HG02852 (cell line): ENCODE results near the gene SBSN.
"Not testable (repeated sequence)": the region's sequence is repeated elsewhere in the genome, so short reads cannot be mapped to it uniquely, and the experiment has no call there.

Source experiments
- ATAC-seq: cut with Tn5 transposase; IDR thresholded peaks from one replicate; pipeline ENCODE4 v1.9.1; 2021; ENCODE audit warnings: mild to moderate bottlenecking, moderate library complexity; ENCODE audit not compliant: unreplicated experiment

The SBSN gene

GRCh38 chr19:35478794-35479677 lies 49.1 kb downstream of the SBSN start:
- no peak for ATAC-seq

- no peak for ATAC-seq
Measured at GRCh38 chr19:35476149-35476548, 52.0 kb downstream of the SBSN start.

GRCh38 chr19:35474594-35474993 lies 53.5 kb downstream of the SBSN start:
- not testable (repeated sequence) for ATAC-seq

- no peak for ATAC-seq
Measured at GRCh38 chr19:35474104-35474503, 54.0 kb downstream of the SBSN start.
